T-helper 22 cell (primary cell): ENCODE results near the gene TMEM9B.
"Not testable (repeated sequence)": the region's sequence is repeated elsewhere in the genome, so short reads cannot be mapped to it uniquely, and the experiment has no call there.

ENCODE experiments used
- DNase-seq: peaks from one replicate; pipeline ENCODE4 v3.0.0-alpha.2; 2020; ENCODE audit warnings: low read depth

The TMEM9B gene

GRCh38 chr11:8971924-8972316 is 7.7 kb upstream of the TMEM9B start:
- no peak for DNase-seq

- DNase-seq, result no peak
Measured at GRCh38 chr11:8971196-8971923, 7.1 kb upstream of the TMEM9B start.

GRCh38 chr11:8967184-8967583 is 2.9 kb upstream of the TMEM9B start:
- DNase-seq, result no peak

DNA sequence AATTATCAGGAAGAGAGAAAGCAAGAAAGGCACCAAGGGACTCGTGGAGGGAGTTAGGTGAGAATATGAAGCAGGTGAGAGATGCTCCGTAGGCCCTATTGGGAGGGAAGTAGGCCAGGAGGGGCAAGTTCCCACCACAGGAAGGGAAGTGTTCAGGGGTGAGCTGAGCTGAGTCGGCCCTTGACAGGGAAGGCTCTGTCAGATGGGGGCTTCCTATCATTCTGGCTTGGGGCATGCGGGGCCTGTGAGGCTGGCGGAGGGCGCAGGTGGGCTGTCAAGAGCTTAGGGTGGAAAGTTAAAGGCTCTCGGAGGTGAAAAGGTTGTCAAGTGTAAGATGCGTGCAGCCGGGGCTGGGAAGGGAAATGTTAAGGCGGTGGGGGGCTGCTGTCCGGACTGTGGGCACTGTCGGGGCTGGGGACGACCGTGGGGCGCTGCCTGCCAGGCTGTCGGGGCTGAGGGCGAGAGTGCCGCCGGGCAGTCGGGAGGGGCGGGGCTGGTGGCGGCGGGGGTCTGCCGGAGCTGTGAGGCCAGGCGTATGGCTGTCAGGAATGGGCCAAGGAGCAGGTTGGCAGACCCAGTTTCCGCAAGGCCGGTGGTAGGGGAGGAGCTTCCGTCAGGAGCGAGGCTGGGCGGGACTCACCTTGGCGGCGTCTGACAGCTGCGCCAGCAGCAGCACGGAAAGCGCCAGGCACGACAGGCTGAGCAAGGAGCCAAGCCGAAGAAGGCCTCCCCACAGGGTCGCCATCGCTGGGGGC is 496 bp downstream of the TMEM9B start:
- DNase-seq, result peak; percentile 55

GRCh38 chr11:8962841-8963240 is 1.4 kb downstream of the TMEM9B start:
- DNase-seq, result no peak

DNA sequence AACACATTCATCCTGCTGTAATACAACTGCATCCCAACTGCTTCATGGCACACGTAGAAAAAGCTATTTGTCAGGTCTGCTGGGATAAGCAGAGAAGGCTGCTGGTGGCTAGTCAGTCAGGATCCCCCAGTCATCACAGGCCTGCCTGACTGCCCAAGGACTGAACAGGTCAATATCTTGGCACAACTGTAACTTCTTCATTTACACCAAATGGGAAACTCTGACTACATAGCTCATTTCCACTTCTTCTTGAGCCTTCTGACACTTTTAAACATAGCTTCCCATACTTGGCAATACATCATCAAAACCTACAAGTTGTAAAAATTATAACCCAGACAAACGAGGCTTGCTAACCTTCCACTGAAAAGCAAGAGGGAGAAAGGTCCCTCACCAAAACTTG is 2.8 kb downstream of the TMEM9B start:
- DNase-seq, result no peak

- no peak for DNase-seq
Measured at GRCh38 chr11:8959546-8960166, 4.6 kb downstream of the TMEM9B start.

DNA sequence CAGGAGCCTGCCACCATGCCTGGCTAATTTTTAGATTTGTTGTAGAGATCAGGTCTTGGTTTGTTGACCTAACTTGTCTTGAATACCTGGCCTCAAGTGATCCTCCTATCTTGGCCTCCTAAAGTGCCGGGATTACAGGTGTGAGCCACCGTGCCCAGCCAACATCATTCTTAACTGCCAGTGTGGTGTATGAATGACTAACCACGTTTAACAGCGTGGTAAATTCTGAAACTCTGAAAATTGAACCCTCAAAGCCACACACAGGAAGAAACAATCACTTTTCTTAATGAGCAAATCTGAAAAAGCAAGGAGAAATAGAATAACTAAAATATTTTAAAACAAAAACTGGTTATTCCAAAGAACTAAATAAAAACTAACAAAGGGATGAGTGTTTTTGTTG is 7.4 kb downstream of the TMEM9B start:
- DNase-seq, result no peak

- no peak for DNase-seq
Measured at GRCh38 chr11:8948886-8949285, 15.4 kb downstream of the TMEM9B start.

DNA sequence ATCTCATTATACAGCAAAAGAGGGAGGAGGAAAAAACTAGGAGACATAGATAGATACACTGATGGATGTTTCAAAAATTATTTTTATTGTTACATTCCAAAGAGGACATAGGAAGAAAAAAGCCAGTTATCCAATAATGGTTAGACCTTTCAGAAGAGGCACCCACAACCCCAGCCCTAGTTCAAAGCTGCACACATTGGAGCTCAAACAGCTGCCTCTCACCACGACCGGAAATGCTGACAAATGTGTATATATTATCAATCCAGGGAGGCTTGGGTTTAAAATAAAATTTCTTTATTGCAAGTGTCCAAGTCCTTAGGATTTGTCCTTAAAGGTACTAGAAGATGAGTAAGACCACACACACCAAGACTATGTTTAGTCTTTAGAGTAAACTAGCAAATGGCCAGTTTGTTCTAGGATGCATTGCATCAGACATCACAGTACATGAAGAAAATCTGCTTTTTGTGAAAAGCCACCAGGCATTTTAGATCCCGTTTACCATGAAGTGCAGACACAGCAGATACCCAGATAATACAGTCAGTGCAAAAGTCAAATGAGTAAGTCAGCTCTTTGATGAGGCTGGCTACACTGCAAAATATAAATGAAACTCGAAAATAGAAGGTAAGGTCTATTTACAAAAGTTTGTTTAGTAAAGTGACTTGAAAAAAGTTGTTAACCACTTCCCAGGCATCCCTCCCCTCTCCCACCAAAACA is 16.9 kb downstream of the TMEM9B start:
- no peak for DNase-seq

DNA sequence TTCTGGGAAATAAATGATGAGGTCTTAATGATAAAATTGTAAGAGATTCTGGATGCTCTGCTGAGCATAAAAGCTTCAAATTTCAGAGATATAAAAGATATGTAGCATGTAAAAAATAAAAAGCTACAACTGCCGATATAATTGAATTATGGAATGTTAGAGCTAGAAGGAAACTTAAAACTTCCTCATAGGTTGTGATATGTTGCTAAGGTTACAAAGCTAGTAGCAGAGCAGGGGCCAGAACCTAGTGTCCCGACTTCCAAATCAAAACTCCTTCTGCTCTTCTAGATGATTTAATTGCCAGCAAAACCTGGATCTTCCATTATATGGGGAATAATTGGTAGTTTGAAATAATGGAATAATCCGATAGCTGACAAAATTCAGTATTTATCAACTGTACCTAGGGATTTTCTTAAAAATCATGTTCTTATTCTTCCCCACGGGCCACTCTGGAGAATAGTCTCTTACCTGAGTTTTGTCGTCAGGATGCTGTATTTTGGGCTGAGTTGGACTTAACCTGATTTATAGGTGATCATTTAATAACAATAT is 21.6 kb downstream of the TMEM9B start, which contains the start of gene ASCL3:
Gene ASCL3 (minus strand): TSS at position 499 of the 549 bp plus-strand sequence. CDS start 4,855 bp downstream, outside the sequence.
- no peak for DNase-seq

- no peak for DNase-seq
Measured at GRCh38 chr11:8941341-8942103, 22.7 kb downstream of the TMEM9B start.

DNA sequence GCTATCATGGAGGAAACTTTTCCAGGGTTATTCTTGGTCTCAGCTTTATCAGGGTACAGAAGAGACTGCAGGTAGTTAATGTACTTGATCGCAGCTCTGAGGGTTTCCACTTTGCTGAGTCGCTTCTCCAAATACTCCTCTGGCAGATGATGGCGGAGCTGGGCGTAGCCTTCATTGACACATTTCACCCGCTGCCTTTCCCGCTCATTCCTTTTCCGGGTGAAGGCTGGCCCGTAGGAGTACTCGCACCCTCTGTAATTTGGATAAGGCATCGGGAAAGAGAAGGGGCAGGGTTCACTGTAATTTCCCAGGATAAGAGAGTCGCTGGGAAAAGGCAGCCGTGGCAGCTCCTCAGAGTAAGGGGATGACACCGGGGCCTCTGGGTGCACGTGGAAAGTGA is 26.6 kb downstream of the TMEM9B start:
- DNase-seq, result no peak

DNA sequence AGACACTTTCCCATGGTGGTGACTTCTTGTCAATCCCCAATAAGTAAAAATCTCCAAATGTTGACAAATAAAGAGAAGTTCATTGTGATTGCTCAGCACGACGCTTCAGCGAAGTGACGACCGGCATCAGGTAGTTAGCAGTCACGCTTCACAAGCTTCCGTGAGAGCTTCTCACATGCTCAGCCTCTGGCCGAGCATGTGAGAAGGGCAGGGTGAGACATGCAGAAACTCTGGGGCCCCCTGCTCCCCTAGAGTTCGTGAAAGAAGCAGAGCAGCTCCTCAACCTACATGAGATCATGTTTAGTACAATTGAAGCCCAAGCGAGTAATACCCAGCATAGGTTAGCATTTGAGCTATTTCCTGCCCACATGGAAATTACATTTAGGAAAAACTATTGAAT is 27.1 kb downstream of the TMEM9B start:
- DNase-seq, result no peak

DNA sequence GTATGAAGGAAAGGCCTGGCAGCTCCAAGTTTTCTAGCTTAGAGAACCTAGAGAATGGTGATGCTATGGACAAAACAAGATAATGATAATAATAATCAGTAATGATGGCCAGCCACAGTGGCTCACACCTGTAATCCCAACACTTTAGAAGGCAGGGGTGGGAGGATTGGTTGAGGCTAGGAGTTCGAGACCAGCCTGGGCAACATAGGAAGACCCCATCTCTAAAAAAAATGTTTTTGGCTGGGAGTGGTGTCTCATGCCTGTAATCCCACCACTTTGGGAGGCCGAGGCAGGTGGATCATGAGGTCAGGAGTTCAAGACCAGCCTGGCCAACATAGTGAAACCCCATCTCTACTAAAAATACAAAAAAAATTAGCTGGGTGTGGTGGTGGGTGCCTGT is 28.5 kb downstream of the TMEM9B start:
- not testable (repeated sequence) for DNase-seq

- no peak for DNase-seq
Measured at GRCh38 chr11:8934742-8935488, 29.3 kb downstream of the TMEM9B start.

DNA sequence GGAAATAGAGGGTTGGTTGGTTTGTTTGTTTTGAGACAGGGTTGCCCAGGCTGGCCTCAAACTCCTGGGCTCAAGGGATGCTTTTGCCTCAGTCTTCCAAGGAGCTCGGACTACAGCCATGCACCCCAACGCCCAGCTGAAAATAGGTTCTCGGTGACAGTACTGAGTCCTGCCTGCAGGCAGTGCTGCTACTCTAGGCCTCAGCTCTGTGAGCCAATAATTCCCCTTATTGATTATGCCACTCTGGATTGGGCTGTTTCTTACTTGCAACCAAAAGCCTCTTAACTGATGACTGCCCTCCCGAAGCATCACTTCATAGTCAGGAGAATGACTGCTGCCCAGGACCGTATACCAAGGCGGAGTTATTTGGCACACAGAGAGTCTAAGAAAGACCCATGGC is 30.3 kb downstream of the TMEM9B start:
- DNase-seq, result no peak

DNA sequence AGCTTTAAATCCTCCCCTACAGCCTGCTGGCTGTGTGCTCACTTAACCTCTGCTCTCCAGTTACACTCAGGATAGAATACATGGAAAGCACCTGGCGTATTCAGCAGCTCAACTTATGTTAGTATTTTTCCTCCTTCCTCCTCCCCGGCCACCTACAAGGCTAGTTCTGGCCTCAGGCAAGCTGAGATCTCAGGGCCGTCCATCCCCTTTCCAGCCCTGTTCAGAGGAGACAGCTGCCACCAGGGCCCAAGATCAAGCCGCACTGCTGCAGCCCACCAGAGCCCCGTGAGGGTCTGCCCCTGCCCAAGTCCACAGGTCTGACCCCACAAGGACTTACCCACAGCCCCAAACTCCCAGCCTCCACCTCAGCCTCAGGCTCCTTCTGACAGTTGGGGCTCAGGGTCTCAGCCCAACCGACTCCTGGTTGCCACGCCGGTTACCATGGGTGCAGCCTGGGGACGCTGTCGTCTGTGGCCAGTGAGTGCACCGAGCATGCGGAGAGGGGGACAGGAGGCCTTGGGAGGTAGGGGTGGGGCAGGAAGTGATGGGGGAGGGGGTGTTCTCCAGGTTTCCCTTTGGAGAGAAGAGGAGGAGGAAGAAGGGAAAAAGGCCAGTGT is 31.6 kb downstream of the TMEM9B start, which contains the start of gene C11orf16:
Gene C11orf16 (minus strand): TSS at position 384 of the 617 bp plus-strand sequence. CDS start 639 bp downstream, outside the sequence.
- no peak for DNase-seq

DNA sequence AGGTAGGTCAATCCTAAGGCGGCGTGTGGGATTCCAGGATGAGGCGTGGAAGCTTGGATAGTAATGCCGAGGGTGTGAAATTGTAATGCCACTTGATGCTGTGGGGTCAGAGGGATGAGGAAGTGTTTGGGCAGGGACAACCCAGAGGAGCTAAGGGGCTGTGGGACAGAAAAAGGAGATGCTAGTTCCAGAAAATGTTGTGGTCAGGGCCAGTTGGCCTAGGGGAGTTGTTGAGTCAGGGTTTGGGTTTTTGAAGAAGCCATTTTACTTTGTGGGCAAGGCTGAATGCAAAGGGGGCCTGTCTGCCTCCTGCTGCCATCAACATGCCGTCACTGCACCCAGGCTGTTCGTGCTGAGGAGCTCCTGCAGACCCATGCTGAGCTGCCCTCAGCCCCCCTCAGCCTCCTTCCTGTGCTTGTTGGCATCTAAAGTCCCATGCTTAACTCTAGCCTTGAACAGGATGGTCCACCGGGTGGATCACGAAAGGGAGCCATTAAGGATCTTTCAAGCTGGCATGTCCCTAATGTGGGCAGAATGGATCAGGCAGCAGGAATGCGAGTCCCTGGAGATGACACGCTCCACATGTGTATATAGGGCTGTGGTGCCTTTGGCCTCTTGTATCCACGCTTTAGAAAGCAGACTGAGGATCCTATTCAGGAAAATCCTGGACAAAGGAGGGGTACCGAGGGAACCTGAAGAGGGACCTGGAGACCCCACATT is 33.6 kb downstream of the TMEM9B start:
- DNase-seq, result no peak
